IMR-90 (cell line): Measurements from ENCODE around the gene VPS37B. TPM values are rescaled to one million over a fixed set of nuclear protein-coding genes. Genes with fewer than 3 reads are reported as not detected.

Experiments
- ATAC-seq: fragments of 200-7000 bp; cut with Tn5 transposase; 2 replicates; pipeline ENCODE4 v1.9.1; 2020; ENCODE audit warnings: low read depth, mild to moderate bottlenecking, moderate library complexity
- BruUV-seq: library from RNA; stranded (reverse); fragments of 400-500 nt; replicated peaks from 2 replicates; lab custom pipeline; 2021; lab: Mats Ljungman, UMichigan
- CTCF ChIA-PET: fragments of 300-600 bp; formaldehyde crosslinking; extraction: SDS; loops from one replicate; lab custom pipeline; 2021; ENCODE audit warnings: antibody characterized with exemption; lab: Yijun Ruan, JAX
- POLR2A ChIA-PET: fragments of 300-600 bp; sonication (Branson Sonifier 250); formaldehyde crosslinking; loops from one replicate; lab custom pipeline; 2022; ENCODE audit warnings: antibody characterized with exemption; ENCODE audit not compliant: unreplicated experiment; lab: Charles Lee
- DNase-seq: peaks from one replicate; pipeline ENCODE4 v3.0.0; 2013
- H2AFZ ChIP-seq: replicated peaks from 2 replicates; pipeline ENCODE3; 2013; ENCODE audit warnings: low read length, mild to moderate bottlenecking; ENCODE audit not compliant: poor library complexity
- H2AK5ac ChIP-seq: 2 replicates; pipeline ENCODE4 v1.6.1; 2013; ENCODE audit warnings: low read depth, low read length, inconsistent platforms
- H2AK9ac ChIP-seq: replicated peaks from 2 replicates; pipeline ENCODE3; 2013; ENCODE audit warnings: mild to moderate bottlenecking, low read depth, low read length, moderate library complexity; ENCODE audit not compliant: poor library complexity
- H2BK120ac ChIP-seq: 2 replicates; pipeline ENCODE4 v1.6.1; 2013; ENCODE audit warnings: low read depth, low read length, inconsistent platforms
- H2BK15ac ChIP-seq: 3 replicates; pipeline ENCODE4 v1.6.1; 2013; ENCODE audit warnings: low read depth, low read length, inconsistent platforms
- H2BK20ac ChIP-seq: 2 replicates; pipeline ENCODE4 v1.6.1; 2013; ENCODE audit warnings: low read depth, mild to moderate bottlenecking, inconsistent platforms, low read length, moderate library complexity
- H2BK5ac ChIP-seq: 2 replicates; pipeline ENCODE4 v1.6.1; 2013; ENCODE audit warnings: mild to moderate bottlenecking, low read depth, low read length, inconsistent platforms; ENCODE audit not compliant: poor library complexity, severe bottlenecking
- H3K14ac ChIP-seq: replicated peaks from 2 replicates; pipeline ENCODE4 v1.6.1; 2013; ENCODE audit warnings: low read depth, low read length, inconsistent platforms
- H3K18ac ChIP-seq: 2 replicates; pipeline ENCODE4 v1.6.1; 2013; ENCODE audit warnings: low read depth, low read length, control low read depth
- H3K23ac ChIP-seq: 2 replicates; pipeline ENCODE4 v1.6.1; 2013; ENCODE audit warnings: low read depth, low read length, inconsistent platforms
- H3K27ac ChIP-seq: 2 replicates; pipeline ENCODE4 v1.5.1; 2013; ENCODE audit warnings: mild to moderate bottlenecking, control low read depth, low read length; ENCODE audit not compliant: insufficient read depth
- H3K27me3 ChIP-seq: 2 replicates; pipeline ENCODE4 v1.6.1; 2013; ENCODE audit warnings: low read length; ENCODE audit not compliant: control insufficient read depth, insufficient read depth
- H3K36me3 ChIP-seq: 2 replicates; pipeline ENCODE4 v1.6.1; 2013; ENCODE audit warnings: low read length, mixed read lengths; ENCODE audit not compliant: control insufficient read depth, insufficient read depth
- H3K4ac ChIP-seq: 2 replicates; pipeline ENCODE4 v1.6.1; 2013; ENCODE audit warnings: low read depth, low read length, inconsistent platforms
- H3K4me1 ChIP-seq: 2 replicates; pipeline ENCODE4 v1.6.1; 2013; ENCODE audit warnings: low read length, mixed read lengths; ENCODE audit not compliant: control insufficient read depth, insufficient read depth
- H3K4me2 ChIP-seq: 2 replicates; pipeline ENCODE4 v1.6.1; 2013; ENCODE audit warnings: low read depth, mild to moderate bottlenecking, control low read depth, low read length, moderate library complexity
- H3K4me3 ChIP-seq: 2 replicates; pipeline ENCODE4 v1.5.1; 2013; ENCODE audit warnings: low read depth, mild to moderate bottlenecking, control low read depth, low read length, moderate library complexity; ENCODE audit not compliant: insufficient read depth
- H3K56ac ChIP-seq: 2 replicates; pipeline ENCODE4 v1.6.1; 2013; ENCODE audit warnings: low read length, inconsistent platforms; ENCODE audit not compliant: insufficient read depth; ENCODE audit errors: extremely low read depth
- H3K79me1 ChIP-seq, 2 experiments: 2 replicates each; pipeline ENCODE4 v1.6.1; 2013; ENCODE audit warnings: low read length in 2 of 2, inconsistent platforms in 1 of 2, low read depth in 1 of 2
- H3K9ac ChIP-seq: 2 replicates; pipeline ENCODE4 v1.6.1; 2013; ENCODE audit warnings: low read depth, low read length, control low read depth
- H3K9me1 ChIP-seq: 2 replicates; pipeline ENCODE4 v1.6.1; 2013; ENCODE audit warnings: low read length, inconsistent platforms; ENCODE audit not compliant: insufficient read depth
- H3K9me3 ChIP-seq: 2 replicates; pipeline ENCODE4 v1.6.1; 2013; ENCODE audit warnings: low read length; ENCODE audit not compliant: control insufficient read depth, insufficient read depth
- H4K20me1 ChIP-seq: 2 replicates; pipeline ENCODE4 v1.6.1; 2013; ENCODE audit warnings: low read length, inconsistent platforms; ENCODE audit not compliant: insufficient read depth
- H4K5ac ChIP-seq: 2 replicates; pipeline ENCODE4 v1.6.1; 2013; ENCODE audit warnings: mild to moderate bottlenecking, low read depth, low read length, control low read depth
- H4K8ac ChIP-seq, 2 experiments: 2 replicates each; pipeline ENCODE4 v1.6.1; 2013; ENCODE audit warnings: low read depth in 2 of 2, low read length in 2 of 2, control low read depth in 1 of 2, inconsistent platforms in 1 of 2
- H4K91ac ChIP-seq: 2 replicates; pipeline ENCODE4 v1.6.1; 2013; ENCODE audit warnings: low read depth, low read length, inconsistent platforms; ENCODE audit not compliant: insufficient read depth
- BHLHE40 ChIP-seq: fragments of 150-350 bp; IDR thresholded peaks from 2 replicates; pipeline ENCODE4 v1.6.1; 2016; ENCODE audit warnings: mild to moderate bottlenecking, low read depth, low read length
- CEBPB ChIP-seq: IDR thresholded peaks from 2 replicates; pipeline ENCODE4 v1.6.1; 2012; ENCODE audit warnings: low read depth, low read length, improper control_type of control experiment
- CHD1 ChIP-seq: IDR thresholded peaks from 2 replicates; pipeline ENCODE4 v1.6.1; 2012; ENCODE audit warnings: low read depth, low read length, improper control_type of control experiment
- CTCF ChIP-seq: conservative IDR thresholded peaks from 2 replicates; pipeline ENCODE4 v1.5.1; 2012; ENCODE audit warnings: mild to moderate bottlenecking, low read depth, low read length, improper control_type of control experiment
- ELK1 ChIP-seq: fragments of 150-350 bp; IDR thresholded peaks from 2 replicates; pipeline ENCODE4 v1.6.1; 2016; ENCODE audit warnings: low read depth, mild to moderate bottlenecking, low read length, moderate library complexity, borderline replicate concordance
- MAZ ChIP-seq: IDR thresholded peaks from 2 replicates; pipeline ENCODE4 v1.6.1; 2012; ENCODE audit warnings: low read depth, mild to moderate bottlenecking, low read length, improper control_type of control experiment, moderate library complexity, borderline replicate concordance
- MXI1 ChIP-seq: IDR thresholded peaks from 2 replicates; pipeline ENCODE4 v1.6.1; 2012; ENCODE audit warnings: low read depth, mild to moderate bottlenecking, low read length, moderate library complexity, borderline replicate concordance
- RAD21 ChIP-seq: IDR thresholded peaks from 2 replicates; pipeline ENCODE4 v1.6.1; 2012; ENCODE audit warnings: low read length, improper control_type of control experiment
- RFX5 ChIP-seq: IDR thresholded peaks from 2 replicates; pipeline ENCODE4 v1.8.0; 2012; ENCODE audit warnings: low read depth, mild to moderate bottlenecking, low read length, moderate library complexity
- SMC3 ChIP-seq: fragments of 150-350 bp; IDR thresholded peaks from 2 replicates; pipeline ENCODE4 v1.6.1; 2016; ENCODE audit warnings: low read depth, mild to moderate bottlenecking, antibody characterized with exemption, low read length, moderate library complexity
- whole genome bisulfite sequencing, 2 experiments: methylation state at CpG; one replicate each; pipeline versions ENCODE4 v1.1.5 to v1.1.7; 2013; ENCODE audit warnings: missing lambda C conversion rate in 2 of 2; ENCODE audit not compliant: insufficient read length in 1 of 2; ENCODE audit errors: extremely low coverage in 2 of 2; 5-methylcytosine and 5-hydroxymethylcytosine counted together
- dilution Hi-C: fragments of 300-500 bp; cut with HindIII; formaldehyde crosslinking; loops from one replicate; pipeline ENCODE4 v1.14.3; 2018; ENCODE audit warnings: low sequenced_read_pairs; ENCODE audit not compliant: unreplicated experiment
- in situ Hi-C: fragments of 300-500 bp; cut with MboI; formaldehyde crosslinking; loops from 3 replicates; pipeline ENCODE4 v1.14.3; 2019; ENCODE audit warnings: low sequenced_read_pairs, inconsistent platforms, mixed read lengths
- intact Hi-C: fragments of 100-400 bp; cut with micrococcal nuclease; formaldehyde crosslinking; loops from 2 replicates; pipeline ENCODE4 v1.10.0; 2022
- polyA plus RNA-seq, 3 experiments: library from polyadenylated mRNA; depleted of rRNA; stranded (reverse); fragments of >200 nt; gene quantifications; 2 replicates each; pipeline ENCODE4 v1.2.3, GENCODE V29; 2012; ENCODE audit warnings: low replicate concordance in 1 of 3
- total RNA-seq: library from RNA; depleted of rRNA; stranded (reverse); fragments of >200 nt; gene quantifications from 2 replicates; pipeline ENCODE4 v1.2.3, GENCODE V29; 2012

Gene VPS37B
- total and polyA plus RNA-seq, 2 of the 4 experiments (the other 2 are of a cell fraction): 8.6 to 25.7 TPM

GRCh38 chr12:122871851-122872780 is 23.8 kb downstream of the VPS37B start:
- peaks cover 30% of the 10 kb centered on the region for H3K36me3 ChIP-seq
- ChIA-PET CTCF (interaction anchor here (0.8 to 1.4 kb wide), 3 partner anchors 8 to 80 kb away, joined by 3 to 6 read pairs (median 4); no protein-coding TSS in a partner anchor), POLR2A (interaction anchor here (0.5 kb wide), 1 partner anchor 359 kb away, joined by 3 read pairs; no protein-coding TSS in a partner anchor)
- peak overlapping the region; percentile 74 for H2BK5ac ChIP-seq
- H3K4ac ChIP-seq: peak overlapping the region; percentile 97
- peak overlapping the region; percentile 59; the same call in 1 of the 3 replicates for H2BK15ac ChIP-seq
- intact Hi-C loops (no loop called here), dilution Hi-C loops (no loop called here), in situ Hi-C loops (loop anchor here (5.0 kb wide), 1 partner anchor 80 kb away; no protein-coding TSS in a partner anchor)
- H3K4me3 ChIP-seq: peak overlapping the region; percentile 33
- H3K4me2 ChIP-seq: peak overlapping the region; percentile 92
- peaks cover 25% of the 10 kb centered on the region for H3K4me1 ChIP-seq
- H3K27me3 ChIP-seq: no peaks in the 10 kb centered on the region
- H2BK20ac ChIP-seq: peak overlapping the region; percentile 62; the same call in 1 of the 2 replicates
- peak overlapping the region; percentile 81 for H3K18ac ChIP-seq
- H3K27ac ChIP-seq: peak overlapping the region; percentile 91
- peak overlapping the region; percentile 95 for H2AK5ac ChIP-seq
- no TSS peak for BruUV-seq
- H4K91ac ChIP-seq: peak overlapping the region; percentile 91
- TF ChIP-seq CTCF (no peak), CHD1 (no peak), MAZ (no peak), CEBPB (peak; percentile 27; the same call in 1 of the 2 replicates), BHLHE40 (peak; percentile 84), RAD21 (no peak; the same call in 1 of the 2 replicates), ELK1 (no peak), MXI1 (peak; percentile 94), SMC3 (no peak), RFX5 (no peak)
- peak overlapping the region; percentile 71 for H3K56ac ChIP-seq
- peak overlapping the region; percentile 86 for H2BK120ac ChIP-seq
- peak overlapping the region; percentile 98 for H3K23ac ChIP-seq
- WGBS, 2 experiments: 47% methylated on average over 11 of the region's 23 CpGs; no CpG with 5 or more reads in 1 of the 2 experiments
- peak; percentile 88 for DNase-seq
- peaks cover 32% of the 10 kb centered on the region for H4K20me1 ChIP-seq
- H2AK9ac ChIP-seq: peak overlapping the region; percentile 95
- H2AFZ ChIP-seq: peak overlapping the region; percentile 78
- H4K5ac ChIP-seq: peak overlapping the region; percentile 90
- H3K79me1 ChIP-seq: peaks cover 42 to 87% of the 10 kb centered on the region in 2 experiments
- H3K9me1 ChIP-seq: no peaks in the 10 kb centered on the region; the same call in 1 of the 2 replicates
- ATAC-seq: peak; percentile 87
- H4K8ac ChIP-seq: peak overlapping the region; percentile 65 to 90
- peak overlapping the region; percentile 98 for H3K14ac ChIP-seq
- no peaks in the 10 kb centered on the region for H3K9me3 ChIP-seq
- H3K9ac ChIP-seq: peak overlapping the region; percentile 70
